ENCODE results near the gene WDSUB1.

Gene WDSUB1

DNA sequence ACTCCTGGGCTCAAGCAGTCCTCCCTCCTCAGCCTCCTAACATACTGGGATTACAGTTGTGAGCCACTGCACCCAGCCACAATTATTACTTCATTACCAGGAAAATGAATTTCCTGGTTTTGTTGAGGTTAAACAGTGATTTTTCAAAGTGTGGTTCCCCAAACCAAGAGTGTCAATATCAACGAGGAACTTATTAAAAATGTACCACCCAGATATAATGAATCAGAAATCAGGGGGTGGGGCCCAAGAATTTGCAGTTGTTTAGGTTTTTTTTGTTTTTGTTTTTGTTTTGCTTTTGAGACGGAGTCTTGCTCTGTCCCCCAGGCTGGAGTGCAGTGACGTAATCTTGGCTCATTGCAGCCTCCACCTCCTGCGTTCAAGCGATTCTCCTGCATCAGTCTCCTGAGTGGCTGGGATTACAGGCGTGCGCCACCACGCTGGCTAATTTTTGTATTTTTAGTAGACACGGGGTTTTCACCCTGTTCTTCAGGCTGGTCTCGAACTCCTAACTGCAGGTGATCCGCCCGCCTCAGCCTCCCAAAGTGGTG lies 94.1 kb downstream of the WDSUB1 start:
- no peak for DNase-seq

DNA sequence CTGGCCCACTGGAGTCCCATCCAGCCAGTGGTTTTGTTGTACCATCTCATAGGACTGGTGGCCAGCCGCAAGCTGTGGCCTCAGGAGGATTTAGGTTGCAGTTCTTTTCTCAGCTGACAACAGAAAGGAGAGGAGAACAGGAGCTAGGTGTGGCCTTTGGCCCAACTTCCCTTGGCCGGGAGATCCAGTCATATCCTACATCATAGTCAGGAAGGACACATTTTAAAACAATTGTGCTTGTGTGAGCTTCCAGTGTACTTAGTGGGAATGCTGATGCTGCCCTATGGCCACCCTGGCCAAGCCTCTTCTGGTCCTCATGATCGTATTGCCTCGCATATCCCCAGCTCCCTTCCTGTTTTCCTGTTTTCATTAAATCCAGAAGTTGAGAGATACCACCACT lies 98.1 kb downstream of the WDSUB1 start:
- no peak for DNase-seq

DNA sequence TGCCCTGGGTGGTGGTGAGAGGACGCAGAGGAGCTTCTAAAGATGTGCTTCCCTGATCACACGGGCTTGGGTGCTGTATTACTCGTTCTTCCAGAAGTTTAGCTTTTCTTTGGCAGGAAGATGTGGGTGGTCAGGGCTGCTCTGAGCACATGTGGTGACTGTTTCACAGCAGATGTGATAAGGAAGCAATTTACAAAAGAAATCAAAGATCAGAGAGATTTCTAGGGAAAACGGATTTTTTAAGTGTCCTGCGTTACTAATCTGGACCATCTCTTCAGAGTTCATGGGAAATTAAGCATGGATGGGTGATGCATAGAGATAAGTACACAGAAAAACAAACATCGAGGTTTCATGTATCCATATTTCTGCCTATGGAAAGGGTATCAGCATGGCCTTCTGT lies 99.4 kb downstream of the WDSUB1 start:
- no peak for DNase-seq

DNA sequence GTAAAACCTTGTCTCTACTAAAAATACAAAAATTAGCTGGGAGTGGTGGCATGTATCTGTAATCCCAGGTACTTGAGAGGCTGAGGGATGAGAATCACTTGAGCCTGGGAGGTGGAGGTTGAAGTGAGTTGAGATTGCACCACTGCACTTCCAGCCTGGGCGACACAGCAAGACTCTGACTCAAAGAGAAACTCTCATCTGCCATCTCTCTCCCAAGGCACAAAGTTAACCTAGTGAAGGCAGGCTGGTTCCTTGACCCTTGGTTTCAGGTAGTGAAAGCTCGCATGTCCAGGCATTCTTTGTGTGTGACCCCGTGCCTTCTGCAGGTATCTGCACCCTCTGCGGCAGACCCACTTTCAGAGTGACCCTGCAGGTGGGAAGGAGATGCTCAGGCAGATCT lies 100.0 kb downstream of the WDSUB1 start:
- DNase-seq, result no peak

All from retina (tissue), 1 donor.